ENCODE data around the gene ASNSD1.

GRCh38 chr2:189660803-189661147, 484 bp upstream of the ASNSD1 start:
- TF ChIP-seq CTCF (IDR thresholded peaks at IDR 0.05) (no peak), ZFX (IDR thresholded peaks at IDR 0.05; ENCODE audit: borderline replicate concordance) (no peak)

All from 22Rv1 (cell line).